H9 (cell line): ENCODE measurements around the gene PTPRH. TPM values are rescaled to one million over a fixed set of nuclear protein-coding genes. Genes with fewer than 3 reads are reported as not detected.

ENCODE experiments used
- DNase-seq: peaks from one replicate; pipeline ENCODE4 v3.0.0-alpha.2; 2017
- H2AFZ ChIP-seq: one replicate; pipeline ENCODE4 v1.6.1; 2013; ENCODE audit warnings: mild to moderate bottlenecking, low read length, control low read depth, moderate library complexity
- H2AK5ac ChIP-seq: 2 replicates; pipeline ENCODE4 v1.6.1; 2013; ENCODE audit warnings: low read length, control low read depth, mixed read lengths; ENCODE audit not compliant: insufficient read length
- H2BK120ac ChIP-seq: one replicate; pipeline ENCODE4 v1.6.1; 2013; ENCODE audit warnings: low read depth, mild to moderate bottlenecking, low read length, control low read depth, inconsistent platforms; ENCODE audit not compliant: poor library complexity, severe bottlenecking
- H2BK12ac ChIP-seq: 2 replicates; pipeline ENCODE4 v1.6.1; 2013; ENCODE audit warnings: low read length, control low read depth, mixed read lengths, low read depth; ENCODE audit not compliant: insufficient read length
- H2BK15ac ChIP-seq: 2 replicates; pipeline ENCODE4 v1.6.1; 2013; ENCODE audit warnings: low read depth, low read length, control low read depth
- H2BK20ac ChIP-seq: one replicate; pipeline ENCODE4 v1.6.1; 2013; ENCODE audit warnings: low read depth, mild to moderate bottlenecking, low read length, control low read depth, inconsistent platforms; ENCODE audit not compliant: poor library complexity, severe bottlenecking
- H2BK5ac ChIP-seq: 2 replicates; pipeline ENCODE4 v1.6.1; 2013; ENCODE audit warnings: low read length, control low read depth, mixed read lengths; ENCODE audit not compliant: insufficient read length
- H3K14ac ChIP-seq: 2 replicates; pipeline ENCODE4 v1.6.1; 2013; ENCODE audit warnings: low read length, control low read depth; ENCODE audit not compliant: insufficient read depth
- H3K18ac ChIP-seq: 2 replicates; pipeline ENCODE4 v1.6.1; 2013; ENCODE audit warnings: low read depth, mild to moderate bottlenecking, mixed read lengths, low read length, control low read depth; ENCODE audit not compliant: insufficient read length
- H3K23ac ChIP-seq: 2 replicates; pipeline ENCODE4 v1.6.1; 2013; ENCODE audit warnings: low read length, control low read depth, mixed read lengths, low read depth; ENCODE audit not compliant: insufficient read length
- H3K23me2 ChIP-seq: 2 replicates; pipeline ENCODE4 v1.6.1; 2013; ENCODE audit warnings: low read depth, mild to moderate bottlenecking, mixed read lengths, low read length, control low read depth; ENCODE audit not compliant: insufficient read length, poor library complexity, severe bottlenecking
- H3K27ac ChIP-seq: 2 replicates; pipeline ENCODE4 v1.5.1; 2013; ENCODE audit warnings: low read length, control low read depth, mixed read lengths, low read depth; ENCODE audit not compliant: insufficient read length
- H3K27me3 ChIP-seq: 2 replicates; pipeline ENCODE4 v1.6.1; 2013; ENCODE audit warnings: low read length, control low read depth, inconsistent platforms; ENCODE audit not compliant: insufficient read depth
- H3K4ac ChIP-seq: 2 replicates; pipeline ENCODE4 v1.6.1; 2013; ENCODE audit warnings: low read depth, mild to moderate bottlenecking, control low read depth, inconsistent platforms, low read length, moderate library complexity
- H3K4me1 ChIP-seq: 2 replicates; pipeline ENCODE4 v1.6.1; 2013; ENCODE audit warnings: low read length, control low read depth, inconsistent platforms; ENCODE audit not compliant: insufficient read depth
- H3K4me2 ChIP-seq: 2 replicates; pipeline ENCODE4 v1.6.1; 2013; ENCODE audit warnings: low read length, control low read depth, mixed read lengths; ENCODE audit not compliant: insufficient read length, insufficient read depth
- H3K56ac ChIP-seq: 2 replicates; pipeline ENCODE4 v1.6.1; 2013; ENCODE audit warnings: low read depth, mild to moderate bottlenecking, mixed read lengths, low read length, control low read depth; ENCODE audit not compliant: insufficient read length
- H3K79me1 ChIP-seq: 2 replicates; pipeline ENCODE4 v1.6.1; 2013; ENCODE audit warnings: low read depth, mild to moderate bottlenecking, moderate library complexity, low read length, control low read depth, inconsistent platforms; ENCODE audit not compliant: insufficient read depth, poor library complexity, severe bottlenecking
- H3K79me2 ChIP-seq: 2 replicates; pipeline ENCODE4 v1.6.1; 2013; ENCODE audit warnings: low read length, control low read depth, inconsistent platforms; ENCODE audit not compliant: insufficient read depth
- H3K9ac ChIP-seq: 2 replicates; pipeline ENCODE4 v1.6.1; 2013; ENCODE audit warnings: low read length, control low read depth, mixed read lengths; ENCODE audit not compliant: insufficient read length; ENCODE audit errors: extremely low read depth
- H3K9me3 ChIP-seq: one replicate; pipeline ENCODE4 v1.6.1; 2013; ENCODE audit warnings: low read depth, low read length, inconsistent platforms; ENCODE audit not compliant: control insufficient read depth
- H3T11ph ChIP-seq: one replicate; pipeline ENCODE4 v1.6.1; 2013; ENCODE audit warnings: mild to moderate bottlenecking, low read length, control low read depth, inconsistent platforms
- H4K20me1 ChIP-seq: one replicate; pipeline ENCODE4 v1.6.1; 2013; ENCODE audit not compliant: control insufficient read depth, insufficient read length, insufficient read depth
- H4K5ac ChIP-seq: 2 replicates; pipeline ENCODE4 v1.6.1; 2013; ENCODE audit warnings: low read depth, mild to moderate bottlenecking, mixed read lengths, low read length, control low read depth; ENCODE audit not compliant: insufficient read length
- H4K8ac ChIP-seq: replicated peaks from 2 replicates; pipeline ENCODE4 v1.6.1; 2013; ENCODE audit warnings: low read length, control low read depth, mixed read lengths, low read depth; ENCODE audit not compliant: insufficient read length
- H4K91ac ChIP-seq: 2 replicates; pipeline ENCODE4 v1.6.1; 2013; ENCODE audit warnings: low read depth, mild to moderate bottlenecking, moderate library complexity, mixed read lengths, low read length, control low read depth; ENCODE audit not compliant: insufficient read length
- H3K27ac Mint-ChIP-seq, 3 experiments: 2 replicates in 2 of 3; 3 replicates in 1 of 3; pipeline ENCODE4 v1.8.0; 2020 to 2021; ENCODE audit warnings: mixed read lengths in 3 of 3, mild to moderate bottlenecking in 1 of 3, moderate library complexity in 1 of 3
- H3K27me3 Mint-ChIP-seq: 2 replicates; pipeline ENCODE4 v1.8.0; 2021; ENCODE audit warnings: low read depth, mild to moderate bottlenecking, moderate library complexity, mixed read lengths
- H3K36me3 Mint-ChIP-seq, 3 experiments: 2 replicates in 2 of 3; 3 replicates in 1 of 3; pipeline ENCODE4 v1.8.0; 2020 to 2021; ENCODE audit warnings: low read depth in 3 of 3, mixed read lengths in 3 of 3; ENCODE audit not compliant: insufficient read depth in 1 of 3
- H3K4me1 Mint-ChIP-seq, 2 experiments: 2 replicates each; pipeline ENCODE4 v1.8.0; 2020; ENCODE audit warnings: mixed read lengths in 2 of 2
- H3K4me3 Mint-ChIP-seq, 2 experiments: 2 replicates in 1 of 2; 3 replicates in 1 of 2; pipeline ENCODE4 v1.8.0; 2020 to 2021; ENCODE audit warnings: mild to moderate bottlenecking in 2 of 2, mixed read lengths in 2 of 2, moderate library complexity in 1 of 2
- H3K9me3 Mint-ChIP-seq, 2 experiments: 2 replicates in 1 of 2; 3 replicates in 1 of 2; pipeline ENCODE4 v1.8.0; 2020; ENCODE audit warnings: mild to moderate bottlenecking in 2 of 2, mixed read lengths in 2 of 2, moderate library complexity in 1 of 2
- WGBS: extraction: QIAGEN DNeasy Blood & Tissue Kit; methylation state at CpG from one replicate; pipeline ENCODE4 v1.1.7; 2013; ENCODE audit warnings: missing lambda C conversion rate, low lambda C conversion rate, mixed read lengths; ENCODE audit not compliant: insufficient read length; ENCODE audit errors: extremely low coverage; 5-methylcytosine and 5-hydroxymethylcytosine counted together
- total RNA-seq: library from RNA; stranded (reverse); gene quantifications from 2 replicates; pipeline ENCODE4 v1.2.1, GENCODE V29; 2021
- TF ChIP-seq, protein P1 (sequence below): fragments of 200-600 bp; sonication (generic); conservative IDR thresholded peaks from 3 replicates; pipeline ENCODE4 v1.8.0; 2021; ENCODE audit warnings: antibody characterized with exemption, mild to moderate bottlenecking

The PTPRH gene
- total RNA-seq, 1 experiment from 2014 or later: 0.24 TPM

DNA sequence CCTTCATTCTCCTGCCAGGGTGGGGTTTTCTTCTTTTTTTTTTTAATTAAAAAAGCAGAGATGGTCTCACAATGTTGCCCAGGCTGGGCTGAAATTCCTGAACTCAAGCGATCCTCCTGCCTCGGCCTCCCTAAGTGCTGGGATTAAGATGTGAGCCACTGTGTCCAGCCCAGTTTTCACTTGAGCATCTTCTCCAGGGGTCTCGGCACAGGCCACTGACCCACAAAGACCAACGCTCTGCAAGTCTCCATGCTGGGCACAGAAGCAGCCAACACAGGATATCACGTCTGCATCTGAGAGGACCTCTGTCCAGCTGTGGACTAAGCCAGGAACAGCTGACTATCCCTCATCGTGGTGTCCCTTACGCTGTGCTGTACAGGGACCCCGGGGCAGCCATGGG lies 28.7 kb upstream of the PTPRH start:
- no peaks in the 10 kb centered on the region for H3K9me3 ChIP-seq
- DNase-seq: no peak
- H4K5ac ChIP-seq: no peak overlapping the region
- no peak overlapping the region for H3K27ac ChIP-seq
- H3K18ac ChIP-seq: no peak overlapping the region
- WGBS: no CpG with 5 or more reads among the region's 8 CpGs
- TF ChIP-seq, protein P1, sequence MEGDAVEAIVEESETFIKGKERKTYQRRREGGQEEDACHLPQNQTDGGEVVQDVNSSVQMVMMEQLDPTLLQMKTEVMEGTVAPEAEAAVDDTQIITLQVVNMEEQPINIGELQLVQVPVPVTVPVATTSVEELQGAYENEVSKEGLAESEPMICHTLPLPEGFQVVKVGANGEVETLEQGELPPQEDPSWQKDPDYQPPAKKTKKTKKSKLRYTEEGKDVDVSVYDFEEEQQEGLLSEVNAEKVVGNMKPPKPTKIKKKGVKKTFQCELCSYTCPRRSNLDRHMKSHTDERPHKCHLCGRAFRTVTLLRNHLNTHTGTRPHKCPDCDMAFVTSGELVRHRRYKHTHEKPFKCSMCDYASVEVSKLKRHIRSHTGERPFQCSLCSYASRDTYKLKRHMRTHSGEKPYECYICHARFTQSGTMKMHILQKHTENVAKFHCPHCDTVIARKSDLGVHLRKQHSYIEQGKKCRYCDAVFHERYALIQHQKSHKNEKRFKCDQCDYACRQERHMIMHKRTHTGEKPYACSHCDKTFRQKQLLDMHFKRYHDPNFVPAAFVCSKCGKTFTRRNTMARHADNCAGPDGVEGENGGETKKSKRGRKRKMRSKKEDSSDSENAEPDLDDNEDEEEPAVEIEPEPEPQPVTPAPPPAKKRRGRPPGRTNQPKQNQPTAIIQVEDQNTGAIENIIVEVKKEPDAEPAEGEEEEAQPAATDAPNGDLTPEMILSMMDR: no peak
- no peak overlapping the region for H2BK15ac ChIP-seq
- H3K14ac ChIP-seq: no peak overlapping the region
- no peak overlapping the region for H2BK5ac ChIP-seq
- no peak overlapping the region for H3K9ac ChIP-seq
- no peaks in the 10 kb centered on the region for H4K20me1 ChIP-seq
- no peak overlapping the region for H2BK20ac ChIP-seq
- Mint-ChIP-seq H3K4me1 (no peaks in the 10 kb centered on the region), H3K36me3 (peaks cover 31 to 77% (median 77%) of the 10 kb centered on the region in 3 experiments; a peak in 6 of 7 replicates), H3K27ac (no peak overlapping the region), H3K4me3 (no peak overlapping the region), H3K9me3 (no peaks in the 10 kb centered on the region), H3K27me3 (no peaks in the 10 kb centered on the region)
- H4K8ac ChIP-seq: no peak overlapping the region
- no peak overlapping the region for H3K56ac ChIP-seq
- H3K23ac ChIP-seq: no peak overlapping the region
- H2BK120ac ChIP-seq: no peak overlapping the region
- H3K79me2 ChIP-seq: no peaks in the 10 kb centered on the region
- H3K79me1 ChIP-seq: no peaks in the 10 kb centered on the region
- H3T11ph ChIP-seq: no peak overlapping the region
- H3K23me2 ChIP-seq: no peaks in the 10 kb centered on the region
- no peak overlapping the region for H2BK12ac ChIP-seq
- no peak overlapping the region for H3K4me2 ChIP-seq
- no peak overlapping the region for H4K91ac ChIP-seq
- no peaks in the 10 kb centered on the region for H3K4me1 ChIP-seq
- no peak overlapping the region for H2AK5ac ChIP-seq
- H3K27me3 ChIP-seq: no peaks in the 10 kb centered on the region
- H3K4ac ChIP-seq: no peak overlapping the region
- H2AFZ ChIP-seq: no peak overlapping the region
